GM23338 (cell line): ENCODE data around the gene IRF1. TPM values are rescaled to one million over a fixed set of nuclear protein-coding genes. Genes with fewer than 3 reads are reported as not detected.

ENCODE experiments used
- ATAC-seq: fragments of 200-7000 bp; cut with Tn5 transposase; 3 replicates; pipeline ENCODE4 v1.9.1; 2020
- DNase-seq: peaks from one replicate; pipeline ENCODE4 v3.0.0-alpha.2; 2015; ENCODE audit warnings: low spot score
- H2AFZ ChIP-seq: fragments of 200-600 bp; sonication (generic); 2 replicates; pipeline ENCODE4 v1.8.0; 2016; ENCODE audit warnings: antibody characterized with exemption, mild to moderate bottlenecking, moderate library complexity
- H3F3A ChIP-seq: fragments of 200-600 bp; sonication (generic); replicated peaks from 2 replicates; pipeline ENCODE4 v1.8.0; 2017; ENCODE audit warnings: antibody characterized with exemption, mixed run types, low read depth
- H3K27ac ChIP-seq: fragments of 200-600 bp; sonication (generic); 2 replicates; pipeline ENCODE4 v1.6.1; 2016; ENCODE audit warnings: low read depth
- H3K27me3 ChIP-seq: fragments of 200-600 bp; sonication (generic); 2 replicates; pipeline ENCODE4 v1.8.0; 2016; ENCODE audit warnings: mild to moderate bottlenecking, mixed run types, moderate library complexity; ENCODE audit not compliant: insufficient read depth
- H3K36me3 ChIP-seq: fragments of 200-600 bp; sonication (generic); 2 replicates; pipeline ENCODE4 v1.8.0; 2016; ENCODE audit warnings: mild to moderate bottlenecking; ENCODE audit not compliant: insufficient read depth
- H3K4me1 ChIP-seq: fragments of 200-600 bp; sonication (generic); 2 replicates; pipeline ENCODE4 v1.8.0; 2016; ENCODE audit warnings: mild to moderate bottlenecking, moderate library complexity; ENCODE audit not compliant: insufficient read depth
- H3K4me2 ChIP-seq: fragments of 200-600 bp; sonication (generic); 2 replicates; pipeline ENCODE4 v1.7.1; 2017; ENCODE audit warnings: mixed run types
- H3K4me3 ChIP-seq: fragments of 200-600 bp; sonication (generic); 2 replicates; pipeline ENCODE4 v1.6.1; 2016; ENCODE audit warnings: mixed run types
- H3K79me2 ChIP-seq: fragments of 200-600 bp; sonication (generic); replicated peaks from 2 replicates; pipeline ENCODE4 v1.8.0; 2017; ENCODE audit warnings: mild to moderate bottlenecking; ENCODE audit not compliant: insufficient read depth
- H3K9me2 ChIP-seq: fragments of 200-600 bp; sonication (generic); 2 replicates; pipeline ENCODE4 v1.8.0; 2017; ENCODE audit not compliant: insufficient read depth
- H4K20me1 ChIP-seq: fragments of 200-600 bp; sonication (generic); replicated peaks from 2 replicates; pipeline ENCODE4 v1.8.0; 2017; ENCODE audit warnings: mild to moderate bottlenecking; ENCODE audit not compliant: insufficient read depth
- H3K27ac Mint-ChIP-seq: 2 replicates; pipeline ENCODE4 v1.8.0; 2020; ENCODE audit warnings: inconsistent platforms, mild to moderate bottlenecking, moderate library complexity, mixed read lengths
- H3K27me3 Mint-ChIP-seq: 3 replicates; pipeline ENCODE4 v1.8.0; 2022; ENCODE audit warnings: low read depth, mild to moderate bottlenecking, moderate library complexity, mixed read lengths, inconsistent platforms; ENCODE audit not compliant: insufficient read depth, poor library complexity
- H3K36me3 Mint-ChIP-seq: 3 replicates; pipeline ENCODE4 v1.8.0; 2021; ENCODE audit warnings: low read depth, mild to moderate bottlenecking, inconsistent platforms, moderate library complexity, mixed read lengths
- H3K4me1 Mint-ChIP-seq: 3 replicates; pipeline ENCODE4 v1.8.0; 2020; ENCODE audit warnings: mild to moderate bottlenecking, inconsistent platforms, mixed read lengths
- H3K4me3 Mint-ChIP-seq: 3 replicates; pipeline ENCODE4 v1.8.0; 2021; ENCODE audit warnings: moderate library complexity, mild to moderate bottlenecking, inconsistent platforms, mixed read lengths
- H3K9me3 Mint-ChIP-seq: 3 replicates; pipeline ENCODE4 v1.8.0; 2020; ENCODE audit warnings: moderate library complexity, mild to moderate bottlenecking, inconsistent platforms, mixed read lengths
- CREB1 ChIP-seq: fragments of 250-450 bp; sonication (Bioruptor Pico); IDR thresholded peaks from 2 replicates; pipeline ENCODE4 v1.5.0; 2020; ENCODE audit warnings: low read depth, mild to moderate bottlenecking, moderate library complexity
- CTCF ChIP-seq, 2 experiments: fragments of 200-600 bp in 1 of 2; sonication (generic) in 1 of 2; conservative IDR thresholded peaks; 2 replicates each; pipeline versions ENCODE4 v1.5.1 to v1.6.1; 2016 to 2017; ENCODE audit warnings: antibody characterized with exemption in 2 of 2, low read depth in 2 of 2, mild to moderate bottlenecking in 2 of 2, moderate library complexity in 1 of 2
- EZH2 ChIP-seq: fragments of 200-600 bp; sonication (generic); IDR thresholded peaks from one replicate; pipeline ENCODE4 v1.8.0; 2017; ENCODE audit warnings: antibody characterized with exemption, mild to moderate bottlenecking, low read depth; ENCODE audit not compliant: unreplicated experiment
- JUNB ChIP-seq: IDR thresholded peaks from one replicate; pipeline ENCODE4 v1.6.1; 2016; ENCODE audit warnings: antibody characterized with exemption; ENCODE audit not compliant: unreplicated experiment
- NANOG ChIP-seq: IDR thresholded peaks from 2 replicates; pipeline ENCODE4 v1.6.1; 2016; ENCODE audit warnings: antibody characterized with exemption, borderline replicate concordance
- POLR2AphosphoS5 ChIP-seq: IDR thresholded peaks from 2 replicates; pipeline ENCODE4 v1.6.1; 2016; ENCODE audit warnings: antibody characterized with exemption, low read depth
- REST ChIP-seq: IDR thresholded peaks from one replicate; pipeline ENCODE4 v1.6.1; 2018; ENCODE audit warnings: antibody characterized with exemption; ENCODE audit not compliant: unreplicated experiment
- STAT1 ChIP-seq: IDR thresholded peaks from one replicate; pipeline ENCODE4 v1.6.1; 2016; ENCODE audit warnings: antibody characterized with exemption; ENCODE audit not compliant: unreplicated experiment
- ZNF114 ChIP-seq: fragments of 250-450 bp; sonication (Bioruptor Pico); IDR thresholded peaks from 2 replicates; pipeline ENCODE4 v1.5.0; 2020; ENCODE audit warnings: mild to moderate bottlenecking, moderate library complexity
- ZNF331 ChIP-seq: fragments of 250-450 bp; sonication (Bioruptor Pico); IDR thresholded peaks from 2 replicates; pipeline ENCODE4 v1.5.0; 2020; ENCODE audit warnings: low read depth, mild to moderate bottlenecking, moderate library complexity
- ZNF462 ChIP-seq: fragments of 250-450 bp; sonication (Bioruptor Pico); IDR thresholded peaks from 2 replicates; pipeline ENCODE4 v1.5.0; 2020; ENCODE audit warnings: mild to moderate bottlenecking, moderate library complexity
- polyA plus RNA-seq: library from polyadenylated mRNA; unstranded; fragments of >200 nt; fragmentation: Nextera tagmentation; extraction: Ambion mirVana; gene quantifications from 2 replicates; pipeline ENCODE4 v1.2.1, GENCODE V29; 2016
- total RNA-seq: library from RNA; depleted of rRNA; stranded (reverse); fragments of >200 nt; shearing (Covaris generic); gene quantifications from 2 replicates; pipeline ENCODE4 v1.2.3, GENCODE V29; 2014

IRF1 gene
- total and polyA plus RNA-seq, 2 experiments from 2014 or later = 6.9 to 8.6 TPM

- Histone ChIP-seq H2AFZ (no peak overlapping the region), H3F3A (peaks cover 5% of the 10 kb centered on the region; the same call in 1 of the 2 replicates), H3K4me2 (no peak overlapping the region), H4K20me1 (no peaks in the 10 kb centered on the region; the same call in 1 of the 2 replicates), H3K27ac (no peak overlapping the region), H3K4me3 (no peak overlapping the region), H3K4me1 (peaks cover 22% of the 10 kb centered on the region), H3K9me2 (no peaks in the 10 kb centered on the region; the same call in 1 of the 2 replicates), H3K27me3 (peaks cover 39% of the 10 kb centered on the region), H3K79me2 (0 out of 2 replicates have a peak, but pooled peaks cover 5% of the 10 kb centered on the region), H3K36me3 (no peaks in the 10 kb centered on the region)
- no peaks in the 10 kb centered on the region for H3K36me3 Mint-ChIP-seq
- DNase-seq (no peak), ATAC-seq (no peak)
- H3K4me1 Mint-ChIP-seq = peaks cover 28% of the 10 kb centered on the region
- no peaks in the 10 kb centered on the region for H3K9me3 Mint-ChIP-seq
- H3K27ac Mint-ChIP-seq = no peak overlapping the region
- no peak overlapping the region for H3K4me3 Mint-ChIP-seq
- H3K27me3 Mint-ChIP-seq = peaks cover 26% of the 10 kb centered on the region
- TF ChIP-seq JUNB = no peak
- no peak for TF ChIP-seq ZNF331 (CRISPR knock-in tag)
- no peak for TF ChIP-seq EZH2
- TF ChIP-seq POLR2AphosphoS5 = no peak
- no peak for TF ChIP-seq CREB1 (CRISPR knock-in tag)
- TF ChIP-seq STAT1 = no peak
- no peak for TF ChIP-seq ZNF114 (CRISPR knock-in tag)
- TF ChIP-seq CTCF (conservative IDR thresholded peaks at IDR 0.05; ENCODE audit: low read depth in 2 of 2) = no peak
- no peak for TF ChIP-seq NANOG
- TF ChIP-seq REST = no peak
- no peak for TF ChIP-seq ZNF462 (CRISPR knock-in tag)
These were observed 3.2 kb upstream of the IRF1 start for GRCh38 chr5:132493821-132494220.
